Peyer's patch (tissue), 4 donors: ENCODE data around the gene BANK1. TPM values are rescaled to one million over a fixed set of nuclear protein-coding genes. Genes with fewer than 3 reads are reported as not detected.

Experiments used
- DNase-seq, 3 donors: peaks; one replicate each; pipeline ENCODE4 v3.0.0-alpha.2; 2017 to 2019
- H3K27ac ChIP-seq, 4 donors: fragments of 200-600 bp; sonication (generic); one replicate each; pipeline ENCODE4 v1.5.1; 2016 to 2019
- H3K27me3 ChIP-seq, 2 donors: fragments of 200-600 bp; sonication (generic); one replicate each; pipeline ENCODE4 v1.5.1; 2019
- H3K36me3 ChIP-seq, 3 donors: fragments of 200-600 bp; sonication (generic); one replicate each; pipeline ENCODE4 v1.5.1; 2016 to 2019
- H3K4me1 ChIP-seq, 4 donors: fragments of 200-600 bp; sonication (generic); one replicate each; pipeline ENCODE4 v1.5.1; 2016 to 2019
- H3K4me3 ChIP-seq, 4 donors: fragments of 200-600 bp; sonication (generic); 1 replicate in 3 of 4; 2 replicates in 1 of 4; pipeline ENCODE4 v1.5.1; 2016 to 2019; ENCODE audit warnings: mild to moderate bottlenecking in 1 of 4
- H3K9me3 ChIP-seq, 4 donors: fragments of 200-600 bp; sonication (generic); one replicate each; pipeline ENCODE4 v1.5.1; 2016 to 2019; ENCODE audit warnings: mild to moderate bottlenecking in 1 of 4
- POLR2A ChIP-seq, 2 donors: fragments of 450-650 bp; IDR thresholded peaks; one replicate each; pipeline ENCODE4 v1.5.1; 2017; ENCODE audit warnings: antibody characterized with exemption in 2 of 2, mild to moderate bottlenecking in 2 of 2, moderate library complexity in 2 of 2
- total RNA-seq, 4 donors: library from RNA; depleted of rRNA; stranded (reverse); fragments of >200 nt; gene quantifications; one replicate each; pipeline ENCODE4 v1.1.0, GENCODE V29; 2016
- TF ChIP-seq, protein P1 (sequence below), 6 experiments: fragments of 450-650 bp in 4 of 6; fragments of 200-600 bp in 2 of 6; sonication (generic) in 1 of 6; IDR thresholded peaks; one replicate each; pipeline ENCODE4 v1.5.1; 2017 to 2019; ENCODE audit warnings: antibody characterized with exemption in 6 of 6, mild to moderate bottlenecking in 3 of 6, moderate library complexity in 1 of 6

Gene BANK1
- total RNA-seq, 4 donors from 2014 or later = 0.53 to 351 (median 7.9) TPM

DNA sequence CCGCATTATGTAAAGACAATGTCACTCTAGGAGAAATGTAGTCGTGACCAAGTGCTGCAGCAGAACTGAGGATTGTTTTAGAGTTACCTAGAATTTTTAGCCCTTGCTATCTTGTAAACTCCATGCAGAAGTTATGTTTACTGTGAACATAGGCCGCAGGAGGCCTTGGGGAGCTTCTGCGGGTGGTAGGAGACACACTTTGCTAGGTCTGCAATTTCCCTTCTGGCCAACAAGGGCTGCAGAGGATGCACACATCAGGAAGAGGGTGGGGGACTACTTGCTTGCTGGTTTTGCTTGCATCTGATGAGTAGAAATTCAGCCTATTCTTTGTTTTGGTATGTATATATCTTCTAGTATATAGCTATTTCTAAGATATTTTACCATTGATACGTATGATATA is 23.1 kb downstream of the BANK1 start:
- H3K27me3 ChIP-seq = no peaks in the 10 kb centered on the region
- DNase-seq = peak in 2 of 3 donors; percentile 72 to 80
- H3K4me3 ChIP-seq = peak overlapping the region in 2 of 4 donors; percentile 18 to 25
- H3K4me1 ChIP-seq = peaks cover 0 to 1% (median 0%) of the 10 kb centered on the region in 4 donors
- H3K9me3 ChIP-seq = no peaks in the 10 kb centered on the region
- no peaks in the 10 kb centered on the region for H3K36me3 ChIP-seq
- TF ChIP-seq POLR2A (IDR thresholded peaks at IDR 0.05) = no peak
- TF ChIP-seq, protein P1, sequence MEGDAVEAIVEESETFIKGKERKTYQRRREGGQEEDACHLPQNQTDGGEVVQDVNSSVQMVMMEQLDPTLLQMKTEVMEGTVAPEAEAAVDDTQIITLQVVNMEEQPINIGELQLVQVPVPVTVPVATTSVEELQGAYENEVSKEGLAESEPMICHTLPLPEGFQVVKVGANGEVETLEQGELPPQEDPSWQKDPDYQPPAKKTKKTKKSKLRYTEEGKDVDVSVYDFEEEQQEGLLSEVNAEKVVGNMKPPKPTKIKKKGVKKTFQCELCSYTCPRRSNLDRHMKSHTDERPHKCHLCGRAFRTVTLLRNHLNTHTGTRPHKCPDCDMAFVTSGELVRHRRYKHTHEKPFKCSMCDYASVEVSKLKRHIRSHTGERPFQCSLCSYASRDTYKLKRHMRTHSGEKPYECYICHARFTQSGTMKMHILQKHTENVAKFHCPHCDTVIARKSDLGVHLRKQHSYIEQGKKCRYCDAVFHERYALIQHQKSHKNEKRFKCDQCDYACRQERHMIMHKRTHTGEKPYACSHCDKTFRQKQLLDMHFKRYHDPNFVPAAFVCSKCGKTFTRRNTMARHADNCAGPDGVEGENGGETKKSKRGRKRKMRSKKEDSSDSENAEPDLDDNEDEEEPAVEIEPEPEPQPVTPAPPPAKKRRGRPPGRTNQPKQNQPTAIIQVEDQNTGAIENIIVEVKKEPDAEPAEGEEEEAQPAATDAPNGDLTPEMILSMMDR (IDR thresholded peaks at IDR 0.05) = no peak
- H3K27ac ChIP-seq = peak overlapping the region in 1 of 4 donors; percentile 73

DNA sequence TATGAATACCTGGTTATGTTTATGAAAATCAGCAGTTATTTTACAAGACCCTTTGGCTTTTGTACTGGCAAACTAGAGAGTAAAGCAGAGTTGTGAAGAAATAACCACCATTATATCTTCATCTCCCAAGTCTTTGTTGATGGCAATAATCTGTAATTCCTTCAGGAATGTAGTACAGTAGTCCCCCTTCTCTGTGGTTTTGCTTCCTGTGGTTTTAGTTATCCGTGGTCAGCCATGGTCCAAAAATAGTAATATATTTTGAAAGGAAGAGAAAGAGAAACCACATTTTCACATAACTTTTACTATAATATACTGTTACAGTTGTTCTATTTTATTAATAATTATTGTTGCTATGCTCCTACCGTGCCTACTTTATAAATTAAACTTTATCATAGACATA is 27.8 kb downstream of the BANK1 start:
- Histone ChIP-seq H3K4me3 (no peak overlapping the region), H3K27me3 (no peaks in the 10 kb centered on the region), H3K9me3 (no peaks in the 10 kb centered on the region), H3K4me1 (no peaks in the 10 kb centered on the region), H3K27ac (no peak overlapping the region), H3K36me3 (no peaks in the 10 kb centered on the region)
- no peak for DNase-seq
- TF ChIP-seq POLR2A (IDR thresholded peaks at IDR 0.05) = no peak
- TF ChIP-seq, protein P1 (IDR thresholded peaks at IDR 0.05) = no peak

DNA sequence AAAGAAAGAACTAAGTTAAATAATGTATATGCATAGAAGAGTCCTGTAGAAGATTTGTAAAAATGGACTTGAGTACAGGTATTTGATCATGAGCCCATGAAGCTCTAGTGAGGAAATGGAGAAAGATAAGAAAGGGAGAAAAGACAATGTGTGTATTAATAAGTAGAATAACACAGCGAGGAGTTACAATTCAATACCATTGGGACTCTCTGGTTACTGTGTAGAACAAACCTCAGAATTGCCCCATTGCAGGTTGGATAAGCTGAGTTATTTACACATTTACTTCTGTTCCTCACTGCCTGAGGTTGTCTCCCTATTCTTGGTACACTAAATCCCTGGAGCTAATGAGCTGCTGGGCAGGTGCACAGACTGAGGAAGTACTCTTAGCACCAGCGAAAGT is 33.3 kb downstream of the BANK1 start:
- Histone ChIP-seq H3K36me3 (no peaks in the 10 kb centered on the region), H3K27ac (no peak overlapping the region), H3K27me3 (no peaks in the 10 kb centered on the region), H3K4me1 (no peaks in the 10 kb centered on the region), H3K4me3 (no peak overlapping the region), H3K9me3 (no peaks in the 10 kb centered on the region)
- DNase-seq = no peak
- no peak for TF ChIP-seq POLR2A (IDR thresholded peaks at IDR 0.05)
- TF ChIP-seq, protein P1 (IDR thresholded peaks at IDR 0.05) = no peak

DNA sequence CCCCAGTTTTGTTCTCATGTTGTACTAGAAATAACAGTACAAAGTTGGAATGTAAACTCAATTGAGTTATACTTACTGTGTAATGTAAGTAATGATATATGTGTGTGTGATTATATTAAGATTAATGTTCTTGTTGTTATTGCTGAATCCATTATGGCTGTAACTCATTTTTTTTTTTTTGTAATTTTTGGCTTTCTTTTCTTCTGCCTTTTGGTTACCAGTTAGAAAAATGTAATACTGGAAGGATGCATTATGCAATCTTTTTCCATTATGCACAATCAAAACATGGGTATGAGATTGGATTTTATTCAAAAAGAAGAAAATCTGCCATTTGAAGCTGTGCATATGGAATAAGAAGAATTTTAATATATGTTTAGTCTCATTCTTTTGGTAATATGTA is 34.0 kb downstream of the BANK1 start:
- H3K36me3 ChIP-seq = no peaks in the 10 kb centered on the region
- no peaks in the 10 kb centered on the region for H3K9me3 ChIP-seq
- no peak overlapping the region for H3K4me3 ChIP-seq
- no peaks in the 10 kb centered on the region for H3K4me1 ChIP-seq
- no peaks in the 10 kb centered on the region for H3K27me3 ChIP-seq
- TF ChIP-seq, protein P1 (IDR thresholded peaks at IDR 0.05) = no peak
- no peak for TF ChIP-seq POLR2A (IDR thresholded peaks at IDR 0.05)
- DNase-seq = no peak
- no peak overlapping the region for H3K27ac ChIP-seq

DNA sequence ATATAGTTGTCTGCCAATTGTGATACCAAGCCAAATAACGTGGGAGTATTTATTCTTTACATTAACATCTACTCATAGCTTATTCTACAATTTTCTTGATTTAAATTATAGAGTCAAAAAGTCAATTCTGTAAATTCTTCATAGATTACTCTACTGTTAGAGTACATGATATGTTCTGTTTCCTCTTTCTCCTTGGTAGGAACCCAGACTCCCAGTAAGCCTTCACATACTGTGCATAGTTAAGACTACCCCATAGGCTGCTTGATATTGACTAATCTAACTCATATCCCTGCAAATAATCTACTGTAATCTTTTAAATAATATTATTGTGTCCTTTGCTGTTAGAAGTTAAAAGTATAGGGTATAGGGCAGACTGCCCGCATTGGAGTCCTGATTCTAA is 35.4 kb downstream of the BANK1 start:
- Histone ChIP-seq H3K27me3 (no peaks in the 10 kb centered on the region), H3K36me3 (no peaks in the 10 kb centered on the region), H3K4me3 (no peak overlapping the region), H3K4me1 (no peaks in the 10 kb centered on the region), H3K9me3 (no peaks in the 10 kb centered on the region), H3K27ac (no peak overlapping the region)
- no peak for DNase-seq
- TF ChIP-seq POLR2A (IDR thresholded peaks at IDR 0.05) = no peak
- TF ChIP-seq, protein P1 (IDR thresholded peaks at IDR 0.05) = no peak

DNA sequence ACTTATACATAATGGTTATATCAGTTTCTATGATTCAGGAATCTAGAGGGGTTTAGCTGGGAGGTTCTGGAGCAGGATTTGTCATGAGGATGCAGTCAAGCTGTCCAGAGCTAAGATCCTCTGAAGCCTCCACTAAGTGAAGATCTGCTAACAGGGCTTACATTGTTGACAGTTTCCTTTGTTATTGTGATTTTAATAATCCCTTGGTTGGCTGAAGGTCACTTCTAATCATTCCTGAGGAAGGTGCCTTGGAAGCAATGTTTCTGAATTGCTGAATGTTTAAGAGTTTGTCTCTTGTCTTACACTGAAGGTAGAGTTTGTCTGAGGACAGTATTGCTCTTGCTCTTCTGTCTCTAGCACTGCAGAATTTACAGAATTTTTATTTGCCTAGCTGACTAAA is 41.3 kb downstream of the BANK1 start:
- Histone ChIP-seq H3K27me3 (no peaks in the 10 kb centered on the region), H3K4me3 (no peak overlapping the region), H3K4me1 (no peaks in the 10 kb centered on the region), H3K36me3 (no peaks in the 10 kb centered on the region), H3K27ac (no peak overlapping the region), H3K9me3 (no peaks in the 10 kb centered on the region)
- no peak for DNase-seq
- TF ChIP-seq, protein P1 (IDR thresholded peaks at IDR 0.05) = no peak
- no peak for TF ChIP-seq POLR2A (IDR thresholded peaks at IDR 0.05)
